Fibroblast of villous mesenchyme (primary cell): ENCODE data around the gene TUBGCP6. TPM values are rescaled to one million over a fixed set of nuclear protein-coding genes. Genes with fewer than 3 reads are reported as not detected.

Experiments
- DNase-seq: peaks from one replicate; pipeline ENCODE4 v3.0.0-alpha.2; 2010; ENCODE audit warnings: low read depth
- H3K4me3 ChIP-seq: 2 replicates; pipeline ENCODE4 v1.5.1; 2011; ENCODE audit warnings: low read depth, mild to moderate bottlenecking, low read length
- total RNA-seq: library from RNA; depleted of rRNA; stranded (reverse); fragments of >200 nt; gene quantifications from 2 replicates; pipeline ENCODE4 v1.2.3, GENCODE V29; 2012
- TF ChIP-seq, protein P1 (sequence below): IDR thresholded peaks from 2 replicates; pipeline ENCODE4 v1.5.1; 2012; ENCODE audit warnings: low read depth, mild to moderate bottlenecking, low read length; ENCODE audit not compliant: insufficient read depth

TUBGCP6 gene
- total RNA-seq, 1 donor = 32.4 TPM

DNA sequence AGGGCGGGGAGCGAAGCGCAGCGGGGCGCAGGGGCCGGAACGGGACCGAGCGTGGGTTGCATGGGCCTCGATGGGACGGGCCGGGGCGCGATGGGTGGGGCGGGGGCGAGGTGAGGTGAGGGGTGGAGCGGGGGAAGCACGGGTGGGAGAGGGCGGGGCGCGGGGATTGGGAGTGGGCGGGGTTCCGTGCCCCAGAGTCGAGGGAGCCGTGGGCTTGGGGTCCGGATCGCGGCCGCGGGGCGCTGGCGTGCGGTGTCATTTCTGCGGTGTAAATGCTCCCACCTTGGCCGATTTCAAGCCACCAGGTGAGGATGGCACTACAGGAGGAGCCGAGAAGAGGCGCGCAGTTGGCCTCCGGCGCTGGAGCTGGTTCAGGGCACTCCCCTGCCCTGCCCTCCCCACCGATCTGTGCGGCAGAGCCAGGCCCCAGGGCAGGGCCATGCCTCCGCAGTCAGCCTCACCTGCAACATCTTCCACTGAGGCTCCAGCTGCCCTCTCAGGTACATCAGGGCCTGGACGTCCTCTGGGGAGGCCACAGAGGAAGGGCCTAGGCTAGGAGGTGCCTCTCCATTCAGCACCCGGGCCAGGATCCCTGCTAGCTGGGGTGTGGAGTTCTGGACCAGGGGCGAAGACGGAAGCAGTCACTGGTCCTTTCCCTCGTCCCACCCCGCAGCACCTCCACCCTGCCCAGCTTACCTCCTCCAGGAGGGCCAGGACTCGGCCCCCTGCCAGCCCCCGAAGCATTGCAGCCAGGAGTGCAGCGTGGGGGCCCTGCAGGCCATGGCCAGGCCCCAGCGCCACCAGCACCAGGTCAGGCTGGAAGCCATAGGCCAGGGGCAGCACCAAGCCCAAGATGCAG lies 620 bp upstream of the TUBGCP6 start:
- peak overlapping the region; percentile 94 for H3K4me3 ChIP-seq
- no peak for DNase-seq
- TF ChIP-seq, protein P1, sequence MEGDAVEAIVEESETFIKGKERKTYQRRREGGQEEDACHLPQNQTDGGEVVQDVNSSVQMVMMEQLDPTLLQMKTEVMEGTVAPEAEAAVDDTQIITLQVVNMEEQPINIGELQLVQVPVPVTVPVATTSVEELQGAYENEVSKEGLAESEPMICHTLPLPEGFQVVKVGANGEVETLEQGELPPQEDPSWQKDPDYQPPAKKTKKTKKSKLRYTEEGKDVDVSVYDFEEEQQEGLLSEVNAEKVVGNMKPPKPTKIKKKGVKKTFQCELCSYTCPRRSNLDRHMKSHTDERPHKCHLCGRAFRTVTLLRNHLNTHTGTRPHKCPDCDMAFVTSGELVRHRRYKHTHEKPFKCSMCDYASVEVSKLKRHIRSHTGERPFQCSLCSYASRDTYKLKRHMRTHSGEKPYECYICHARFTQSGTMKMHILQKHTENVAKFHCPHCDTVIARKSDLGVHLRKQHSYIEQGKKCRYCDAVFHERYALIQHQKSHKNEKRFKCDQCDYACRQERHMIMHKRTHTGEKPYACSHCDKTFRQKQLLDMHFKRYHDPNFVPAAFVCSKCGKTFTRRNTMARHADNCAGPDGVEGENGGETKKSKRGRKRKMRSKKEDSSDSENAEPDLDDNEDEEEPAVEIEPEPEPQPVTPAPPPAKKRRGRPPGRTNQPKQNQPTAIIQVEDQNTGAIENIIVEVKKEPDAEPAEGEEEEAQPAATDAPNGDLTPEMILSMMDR = no peak

DNA sequence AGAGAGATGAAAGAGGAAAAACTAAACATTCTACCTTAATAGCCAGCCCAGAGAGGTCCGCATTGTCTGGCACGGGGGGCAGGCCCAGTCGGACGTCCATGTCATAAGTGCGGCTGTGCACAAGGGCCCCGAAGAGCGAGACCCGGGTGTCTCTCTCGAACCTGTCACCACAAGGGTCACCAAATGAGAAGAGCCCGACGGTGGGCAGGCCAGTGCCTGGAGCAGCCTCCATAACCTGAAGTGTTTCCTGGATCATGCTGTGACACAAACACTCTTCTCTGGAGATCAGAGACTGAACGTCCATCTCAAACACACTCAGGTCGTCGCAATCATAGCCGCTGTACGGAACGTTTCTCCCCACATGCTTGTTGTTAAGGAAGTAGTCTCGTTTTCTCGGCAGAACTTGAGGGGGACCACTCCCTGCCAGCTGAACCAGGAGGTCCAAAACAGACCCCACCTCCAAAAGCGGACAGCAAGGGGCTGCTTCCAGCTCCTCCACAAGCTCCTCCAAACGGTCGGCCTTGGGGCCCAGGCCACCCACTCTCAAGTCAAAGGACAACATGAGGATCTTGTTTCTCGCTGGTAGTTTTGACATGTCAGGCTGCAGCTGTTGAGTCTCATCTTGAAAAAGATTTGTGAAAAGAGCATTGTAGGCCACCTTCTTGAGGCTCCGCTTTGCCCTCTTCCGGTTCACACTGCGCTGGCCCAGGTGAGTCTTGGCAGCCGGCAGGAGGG lies 971 bp downstream of the TUBGCP6 start:
- DNase-seq = no peak
- TF ChIP-seq, protein P1 = no peak
- H3K4me3 ChIP-seq = peak overlapping the region; percentile 94

DNA sequence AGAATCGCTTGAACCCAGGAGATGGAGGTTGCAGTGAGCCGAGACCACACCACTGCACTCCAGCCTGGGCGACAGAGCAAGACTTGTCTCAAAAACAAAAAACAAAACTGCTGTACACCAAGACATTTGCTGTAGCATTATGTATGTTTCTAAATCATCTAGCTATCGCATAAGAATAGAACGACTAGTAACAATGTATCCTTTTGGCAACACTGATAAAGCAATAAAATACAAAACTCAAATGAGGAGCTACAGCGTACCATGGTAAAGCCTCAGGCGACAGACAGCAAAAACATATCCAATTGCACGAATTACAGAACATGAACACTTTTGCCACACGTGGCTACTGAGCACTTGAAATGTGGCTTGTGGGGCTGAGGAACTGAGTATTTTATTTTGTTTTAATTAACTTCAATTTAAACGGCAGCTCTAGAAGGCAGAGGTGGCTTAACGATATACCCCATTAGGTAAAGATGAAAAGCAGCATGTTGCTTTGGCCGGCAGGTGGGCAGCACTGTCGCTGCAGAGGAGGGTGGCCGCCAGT lies 2.3 kb downstream of the TUBGCP6 start:
- TF ChIP-seq, protein P1 = no peak
- peak; percentile 23 for DNase-seq
- peak overlapping the region; percentile 94 for H3K4me3 ChIP-seq

DNA sequence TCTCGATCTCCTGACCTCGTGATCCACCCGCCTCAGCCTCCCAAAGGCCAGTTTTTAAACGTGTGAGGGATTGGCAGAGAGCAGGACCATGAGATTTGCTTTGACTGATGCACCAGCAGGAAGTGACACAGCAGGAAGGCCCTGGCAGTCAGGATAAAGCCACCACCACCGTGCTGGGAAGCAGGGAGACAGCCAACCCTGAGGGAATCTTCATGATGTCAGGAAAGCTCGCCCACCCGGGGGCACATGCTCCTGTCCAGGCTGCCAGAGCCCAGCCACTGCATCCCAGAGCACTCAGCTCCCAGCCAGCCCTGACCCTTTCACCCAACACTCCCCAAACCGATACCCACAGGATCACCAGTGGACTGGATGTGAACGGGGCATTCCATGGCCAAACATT lies 6.1 kb downstream of the TUBGCP6 start:
- TF ChIP-seq, protein P1 = no peak
- DNase-seq = no peak
- no peak overlapping the region for H3K4me3 ChIP-seq

DNA sequence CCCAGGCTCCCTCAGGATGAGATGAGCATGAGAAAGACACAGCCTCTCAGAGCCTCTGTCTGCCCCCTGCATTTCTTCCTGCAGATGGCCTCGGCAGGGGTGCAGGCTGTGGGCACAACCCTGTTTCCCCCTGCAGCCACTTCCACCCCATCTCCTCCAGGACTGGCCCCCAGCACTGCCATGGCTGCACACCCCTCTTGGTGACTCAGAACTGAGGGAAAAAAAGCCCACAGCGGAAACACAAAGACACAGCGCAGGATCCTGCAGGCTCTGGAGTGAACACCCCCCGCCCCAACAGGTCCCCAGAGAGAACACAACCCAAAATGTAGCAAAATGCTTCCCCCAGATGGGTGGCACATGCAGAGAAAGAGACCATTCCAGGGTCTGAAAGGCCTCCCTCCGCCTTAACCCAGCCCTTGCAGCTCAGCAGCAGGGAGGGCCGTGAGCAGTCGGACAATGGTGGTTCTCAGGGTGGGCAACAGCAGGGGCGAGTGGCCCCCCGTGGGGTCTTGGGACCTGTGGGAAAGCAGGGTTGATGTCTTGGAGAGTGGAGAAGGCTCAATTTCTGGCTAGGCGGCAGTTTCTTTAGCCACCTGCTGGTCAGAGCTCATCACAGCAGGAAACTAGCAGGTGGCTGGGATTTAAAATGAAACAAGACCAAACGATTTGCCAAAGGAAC lies 8.0 kb downstream of the TUBGCP6 start:
- H3K4me3 ChIP-seq = no peak overlapping the region
- DNase-seq = peak; percentile 27
- TF ChIP-seq, protein P1 = peak; percentile 60

DNA sequence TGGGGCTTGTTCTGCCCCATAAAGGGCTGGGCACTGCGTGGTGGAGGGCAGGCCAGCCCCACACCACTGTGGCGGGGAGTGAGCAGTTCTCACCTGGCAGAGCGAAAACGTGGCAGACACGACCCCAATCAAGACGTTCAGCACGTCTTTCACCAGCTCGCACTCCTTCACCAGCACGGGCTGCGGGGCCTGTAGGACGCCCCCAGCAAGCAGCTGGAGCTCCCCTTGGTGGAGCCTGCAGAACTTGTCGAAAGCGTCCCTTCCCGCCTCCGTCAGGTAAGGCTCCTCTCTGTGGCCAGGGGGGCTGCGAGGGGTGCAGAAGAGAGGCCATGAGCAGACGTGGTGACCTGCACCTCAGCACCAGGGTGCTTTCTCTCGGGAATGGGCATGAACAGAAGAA lies 11.6 kb downstream of the TUBGCP6 start:
- DNase-seq = no peak
- TF ChIP-seq, protein P1 = no peak
- H3K4me3 ChIP-seq = no peak overlapping the region
